ENCODE results near the gene HYAL3.
A peak's percentile ranks its signal among the peaks of the same experiment; 100 is the strongest.

- TF ChIP-seq, protein P1, sequence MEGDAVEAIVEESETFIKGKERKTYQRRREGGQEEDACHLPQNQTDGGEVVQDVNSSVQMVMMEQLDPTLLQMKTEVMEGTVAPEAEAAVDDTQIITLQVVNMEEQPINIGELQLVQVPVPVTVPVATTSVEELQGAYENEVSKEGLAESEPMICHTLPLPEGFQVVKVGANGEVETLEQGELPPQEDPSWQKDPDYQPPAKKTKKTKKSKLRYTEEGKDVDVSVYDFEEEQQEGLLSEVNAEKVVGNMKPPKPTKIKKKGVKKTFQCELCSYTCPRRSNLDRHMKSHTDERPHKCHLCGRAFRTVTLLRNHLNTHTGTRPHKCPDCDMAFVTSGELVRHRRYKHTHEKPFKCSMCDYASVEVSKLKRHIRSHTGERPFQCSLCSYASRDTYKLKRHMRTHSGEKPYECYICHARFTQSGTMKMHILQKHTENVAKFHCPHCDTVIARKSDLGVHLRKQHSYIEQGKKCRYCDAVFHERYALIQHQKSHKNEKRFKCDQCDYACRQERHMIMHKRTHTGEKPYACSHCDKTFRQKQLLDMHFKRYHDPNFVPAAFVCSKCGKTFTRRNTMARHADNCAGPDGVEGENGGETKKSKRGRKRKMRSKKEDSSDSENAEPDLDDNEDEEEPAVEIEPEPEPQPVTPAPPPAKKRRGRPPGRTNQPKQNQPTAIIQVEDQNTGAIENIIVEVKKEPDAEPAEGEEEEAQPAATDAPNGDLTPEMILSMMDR (conservative IDR thresholded peaks at IDR 0.05; ENCODE audit: low read depth in 2 of 2) = no peak
- TF ChIP-seq EZH2phosphoT487 (IDR thresholded peaks at IDR 0.05; ENCODE audit: unreplicated experiment) (no peak), EZH2 (IDR thresholded peaks at IDR 0.05; ENCODE audit: low read depth, unreplicated experiment) (no peak), POLR2AphosphoS5 (IDR thresholded peaks at IDR 0.05; ENCODE audit: low read depth) (0 out of 2 replicates have a peak, but pooled peaks have one; percentile 30), NANOG (IDR thresholded peaks at IDR 0.05; ENCODE audit: borderline replicate concordance) (no peak)
- TF ChIP-seq, protein P2, sequence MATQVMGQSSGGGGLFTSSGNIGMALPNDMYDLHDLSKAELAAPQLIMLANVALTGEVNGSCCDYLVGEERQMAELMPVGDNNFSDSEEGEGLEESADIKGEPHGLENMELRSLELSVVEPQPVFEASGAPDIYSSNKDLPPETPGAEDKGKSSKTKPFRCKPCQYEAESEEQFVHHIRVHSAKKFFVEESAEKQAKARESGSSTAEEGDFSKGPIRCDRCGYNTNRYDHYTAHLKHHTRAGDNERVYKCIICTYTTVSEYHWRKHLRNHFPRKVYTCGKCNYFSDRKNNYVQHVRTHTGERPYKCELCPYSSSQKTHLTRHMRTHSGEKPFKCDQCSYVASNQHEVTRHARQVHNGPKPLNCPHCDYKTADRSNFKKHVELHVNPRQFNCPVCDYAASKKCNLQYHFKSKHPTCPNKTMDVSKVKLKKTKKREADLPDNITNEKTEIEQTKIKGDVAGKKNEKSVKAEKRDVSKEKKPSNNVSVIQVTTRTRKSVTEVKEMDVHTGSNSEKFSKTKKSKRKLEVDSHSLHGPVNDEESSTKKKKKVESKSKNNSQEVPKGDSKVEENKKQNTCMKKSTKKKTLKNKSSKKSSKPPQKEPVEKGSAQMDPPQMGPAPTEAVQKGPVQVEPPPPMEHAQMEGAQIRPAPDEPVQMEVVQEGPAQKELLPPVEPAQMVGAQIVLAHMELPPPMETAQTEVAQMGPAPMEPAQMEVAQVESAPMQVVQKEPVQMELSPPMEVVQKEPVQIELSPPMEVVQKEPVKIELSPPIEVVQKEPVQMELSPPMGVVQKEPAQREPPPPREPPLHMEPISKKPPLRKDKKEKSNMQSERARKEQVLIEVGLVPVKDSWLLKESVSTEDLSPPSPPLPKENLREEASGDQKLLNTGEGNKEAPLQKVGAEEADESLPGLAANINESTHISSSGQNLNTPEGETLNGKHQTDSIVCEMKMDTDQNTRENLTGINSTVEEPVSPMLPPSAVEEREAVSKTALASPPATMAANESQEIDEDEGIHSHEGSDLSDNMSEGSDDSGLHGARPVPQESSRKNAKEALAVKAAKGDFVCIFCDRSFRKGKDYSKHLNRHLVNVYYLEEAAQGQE (IDR thresholded peaks at IDR 0.05; ENCODE audit: unreplicated experiment) = no peak
- TF ChIP-seq, protein P3, sequence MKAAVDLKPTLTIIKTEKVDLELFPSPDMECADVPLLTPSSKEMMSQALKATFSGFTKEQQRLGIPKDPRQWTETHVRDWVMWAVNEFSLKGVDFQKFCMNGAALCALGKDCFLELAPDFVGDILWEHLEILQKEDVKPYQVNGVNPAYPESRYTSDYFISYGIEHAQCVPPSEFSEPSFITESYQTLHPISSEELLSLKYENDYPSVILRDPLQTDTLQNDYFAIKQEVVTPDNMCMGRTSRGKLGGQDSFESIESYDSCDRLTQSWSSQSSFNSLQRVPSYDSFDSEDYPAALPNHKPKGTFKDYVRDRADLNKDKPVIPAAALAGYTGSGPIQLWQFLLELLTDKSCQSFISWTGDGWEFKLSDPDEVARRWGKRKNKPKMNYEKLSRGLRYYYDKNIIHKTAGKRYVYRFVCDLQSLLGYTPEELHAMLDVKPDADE (IDR thresholded peaks at IDR 0.05) = no peak
Observed at GRCh38 chr3:50345586-50346234, 46.5 kb upstream of the HYAL3 start, which contains the start of gene ZMYND10.

Measured in GM23338 (cell line).